Measurements from ENCODE around the gene VWA8.

The VWA8 gene

GRCh38 chr13:41969072-41969471 is 8.2 kb upstream of the VWA8 start:
- ATAC-seq, result no peak
- no peak for TF ChIP-seq ARNTL (CRISPR knock-in tag; IDR thresholded peaks at IDR 0.05; ENCODE audit: borderline replicate concordance, low read depth)
- no peak for TF ChIP-seq RARB (CRISPR knock-in tag; IDR thresholded peaks at IDR 0.05)
- TF ChIP-seq ZFP30 (CRISPR knock-in tag; IDR thresholded peaks at IDR 0.05), result no peak
- no peak for TF ChIP-seq CSDC2 (CRISPR knock-in tag; IDR thresholded peaks at IDR 0.05)
- no peak for TF ChIP-seq CREB5 (CRISPR knock-in tag; IDR thresholded peaks at IDR 0.05; ENCODE audit: low read depth)
- no peak for TF ChIP-seq ESRRG (CRISPR knock-in tag; IDR thresholded peaks at IDR 0.05)
- TF ChIP-seq BACH2 (CRISPR knock-in tag; IDR thresholded peaks at IDR 0.05; ENCODE audit: borderline replicate concordance), result no peak
- TF ChIP-seq TSHZ2 (CRISPR knock-in tag; IDR thresholded peaks at IDR 0.05), result no peak
- no peak for TF ChIP-seq CSRNP3 (CRISPR knock-in tag; IDR thresholded peaks at IDR 0.05)
- TF ChIP-seq ZC3H10 (CRISPR knock-in tag; IDR thresholded peaks at IDR 0.05), result no peak
- no peak for TF ChIP-seq TOX (CRISPR knock-in tag; IDR thresholded peaks at IDR 0.05; ENCODE audit: borderline replicate concordance)
- TF ChIP-seq ZNF565 (CRISPR knock-in tag; conservative IDR thresholded peaks at IDR 0.05; ENCODE audit: low read depth), result no peak
- no peak for TF ChIP-seq GLIS3 (CRISPR knock-in tag; IDR thresholded peaks at IDR 0.05)
- no peak for TF ChIP-seq ZFP3 (CRISPR knock-in tag; IDR thresholded peaks at IDR 0.05)

GRCh38 chr13:41966671-41967070 is 5.8 kb upstream of the VWA8 start:
- TF ChIP-seq POU6F1 (CRISPR knock-in tag; IDR thresholded peaks at IDR 0.05; ENCODE audit: borderline replicate concordance, low read depth) (no peak), ARNTL (CRISPR knock-in tag; IDR thresholded peaks at IDR 0.05; ENCODE audit: borderline replicate concordance, low read depth) (no peak), ISL1 (CRISPR knock-in tag; IDR thresholded peaks at IDR 0.05) (no peak), ZNF565 (CRISPR knock-in tag; conservative IDR thresholded peaks at IDR 0.05; ENCODE audit: low read depth) (no peak), ZC3H10 (CRISPR knock-in tag; IDR thresholded peaks at IDR 0.05) (no peak), RARB (CRISPR knock-in tag; IDR thresholded peaks at IDR 0.05) (no peak), TCF4 (CRISPR knock-in tag; IDR thresholded peaks at IDR 0.05; ENCODE audit: borderline replicate concordance) (no peak), CSRNP3 (CRISPR knock-in tag; IDR thresholded peaks at IDR 0.05) (no peak), SNAI2 (CRISPR knock-in tag; IDR thresholded peaks at IDR 0.05) (no peak), CREB5 (CRISPR knock-in tag; IDR thresholded peaks at IDR 0.05; ENCODE audit: low read depth) (no peak), GLIS3 (CRISPR knock-in tag; IDR thresholded peaks at IDR 0.05) (no peak), ESRRG (CRISPR knock-in tag; IDR thresholded peaks at IDR 0.05) (no peak), TOX (CRISPR knock-in tag; IDR thresholded peaks at IDR 0.05; ENCODE audit: borderline replicate concordance) (no peak), OSR1 (CRISPR knock-in tag; IDR thresholded peaks at IDR 0.05) (no peak), PPARA (CRISPR knock-in tag; IDR thresholded peaks at IDR 0.05; ENCODE audit: borderline replicate concordance) (no peak), BACH2 (CRISPR knock-in tag; IDR thresholded peaks at IDR 0.05; ENCODE audit: borderline replicate concordance) (no peak), PATZ1 (CRISPR knock-in tag; IDR thresholded peaks at IDR 0.05; ENCODE audit: borderline replicate concordance) (no peak), ZNF70 (CRISPR knock-in tag; IDR thresholded peaks at IDR 0.05) (no peak), TSHZ2 (CRISPR knock-in tag; IDR thresholded peaks at IDR 0.05) (no peak), CSDC2 (CRISPR knock-in tag; IDR thresholded peaks at IDR 0.05) (no peak)
- no peak for ATAC-seq
